Erythroblast (primary cell): ENCODE data around the gene ALKBH1.

Experiments
- GATA1 ChIP-seq: IDR thresholded peaks from 2 replicates; pipeline ENCODE4 v1.6.1; 2011; ENCODE audit warnings: low read depth, mild to moderate bottlenecking, control low read depth, low read length, moderate library complexity
- POLR2A ChIP-seq: IDR thresholded peaks from 2 replicates; pipeline ENCODE4 v1.6.1; 2011; ENCODE audit warnings: mild to moderate bottlenecking, low read length

- TF ChIP-seq POLR2A (no peak), GATA1 (no peak)
Measured at GRCh38 chr14:77673193-77673592, 34.6 kb downstream of the ALKBH1 start.
